SK-N-SH treated with all-trans-retinoic acid at 6 μM for 48 hours (cell line): ENCODE data around the gene LAG3.

Experiments
- ARNTL ChIP-seq: fragments of 450-650 bp; formaldehyde crosslinking; IDR thresholded peaks from 2 replicates; pipeline ENCODE4 v1.5.0; 2020; ENCODE audit warnings: low read depth, mild to moderate bottlenecking, moderate library complexity, borderline replicate concordance
- BACH2 ChIP-seq: fragments of 250-450 bp; sonication (Bioruptor Pico); IDR thresholded peaks from 2 replicates; pipeline ENCODE4 v1.9.0; 2021; ENCODE audit warnings: mild to moderate bottlenecking, borderline replicate concordance
- CREB5 ChIP-seq: fragments of 250-450 bp; sonication (Bioruptor Pico); IDR thresholded peaks from 2 replicates; pipeline ENCODE4 v1.5.1; 2020; ENCODE audit warnings: low read depth, mild to moderate bottlenecking, moderate library complexity
- PATZ1 ChIP-seq: fragments of 250-450 bp; sonication (Bioruptor Pico); IDR thresholded peaks from 2 replicates; pipeline ENCODE4 v1.8.0; 2020; ENCODE audit warnings: mild to moderate bottlenecking, moderate library complexity, borderline replicate concordance
- ZFP30 ChIP-seq: fragments of 450-650 bp; formaldehyde crosslinking; IDR thresholded peaks from 2 replicates; pipeline ENCODE4 v1.5.0; 2022; ENCODE audit warnings: mild to moderate bottlenecking, moderate library complexity
- TF ChIP-seq, protein P1 (sequence below): fragments of 250-450 bp; sonication (Bioruptor Pico); IDR thresholded peaks from 2 replicates; pipeline ENCODE4 v1.8.0; 2021; ENCODE audit warnings: low read depth, mild to moderate bottlenecking, moderate library complexity, borderline replicate concordance

GRCh38 chr12:6822426-6823135 lies 50.3 kb downstream of the LAG3 start:
- TF ChIP-seq BACH2 (CRISPR knock-in tag) (no peak), PATZ1 (CRISPR knock-in tag) (no peak), ARNTL (no peak), ZFP30 (no peak), CREB5 (no peak)
- TF ChIP-seq, protein P1, sequence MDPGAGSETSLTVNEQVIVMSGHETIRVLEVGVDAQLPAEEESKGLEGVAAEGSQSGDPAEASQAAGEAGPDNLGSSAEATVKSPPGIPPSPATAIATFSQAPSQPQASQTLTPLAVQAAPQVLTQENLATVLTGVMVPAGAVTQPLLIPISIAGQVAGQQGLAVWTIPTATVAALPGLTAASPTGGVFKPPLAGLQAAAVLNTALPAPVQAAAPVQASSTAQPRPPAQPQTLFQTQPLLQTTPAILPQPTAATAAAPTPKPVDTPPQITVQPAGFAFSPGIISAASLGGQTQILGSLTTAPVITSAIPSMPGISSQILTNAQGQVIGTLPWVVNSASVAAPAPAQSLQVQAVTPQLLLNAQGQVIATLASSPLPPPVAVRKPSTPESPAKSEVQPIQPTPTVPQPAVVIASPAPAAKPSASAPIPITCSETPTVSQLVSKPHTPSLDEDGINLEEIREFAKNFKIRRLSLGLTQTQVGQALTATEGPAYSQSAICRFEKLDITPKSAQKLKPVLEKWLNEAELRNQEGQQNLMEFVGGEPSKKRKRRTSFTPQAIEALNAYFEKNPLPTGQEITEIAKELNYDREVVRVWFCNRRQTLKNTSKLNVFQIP (CRISPR knock-in tag), result no peak
